HG02973 (cell line): ENCODE data around the gene PASK.
"Not testable (repeated sequence)": the region's sequence is repeated elsewhere in the genome, so short reads cannot be mapped to it uniquely, and the experiment has no call there.

Experiments
- ATAC-seq: cut with Tn5 transposase; IDR thresholded peaks from one replicate; pipeline ENCODE4 v1.9.1; 2021; ENCODE audit warnings: moderate library complexity; ENCODE audit not compliant: unreplicated experiment

The PASK gene

GRCh38 chr2:241108271-241109209 is 40.7 kb downstream of the PASK start:
- ATAC-seq: no peak

- no peak for ATAC-seq
Measured at GRCh38 chr2:241107031-241107783, 42.1 kb downstream of the PASK start.

- no peak for ATAC-seq
Measured at GRCh38 chr2:241105641-241106040, 43.6 kb downstream of the PASK start.

- not testable (repeated sequence) for ATAC-seq
Measured at GRCh38 chr2:241104611-241105010, 44.7 kb downstream of the PASK start.

GRCh38 chr2:241103176-241103595 is 46.1 kb downstream of the PASK start:
- ATAC-seq: no peak

- ATAC-seq: peak; percentile 85
Measured at GRCh38 chr2:241102239-241102803, 47.0 kb downstream of the PASK start, which contains the start of gene MTERF4. TSS of gene MTERF4 (minus strand) at chr2:241102287. CDS start at chr2:241102273, 14 bp downstream.

- ATAC-seq: no peak
Measured at GRCh38 chr2:241099246-241099645, 50.0 kb downstream of the PASK start.

GRCh38 chr2:241096979-241097378 is 52.3 kb downstream of the PASK start:
- ATAC-seq: no peak

- ATAC-seq: no peak
Measured at GRCh38 chr2:241095594-241096290, 53.5 kb downstream of the PASK start.

GRCh38 chr2:241094924-241095420 is 54.3 kb downstream of the PASK start:
- ATAC-seq: no peak

- ATAC-seq: no peak
Measured at GRCh38 chr2:241094172-241094571, 55.1 kb downstream of the PASK start.

- not testable (repeated sequence) for ATAC-seq
Measured at GRCh38 chr2:241093133-241093781, 56.0 kb downstream of the PASK start.

GRCh38 chr2:241092677-241093076 is 56.6 kb downstream of the PASK start:
- ATAC-seq: no peak

- no peak for ATAC-seq
Measured at GRCh38 chr2:241091734-241092445, 57.4 kb downstream of the PASK start.

GRCh38 chr2:241091201-241091600 is 58.1 kb downstream of the PASK start:
- no peak for ATAC-seq

GRCh38 chr2:241088791-241089732 is 60.2 kb downstream of the PASK start:
- ATAC-seq: no peak

GRCh38 chr2:241088376-241088775 is 60.9 kb downstream of the PASK start:
- ATAC-seq: no peak
